ENCODE data around the gene CASS4. TPM values are rescaled to one million over a fixed set of nuclear protein-coding genes. Genes with fewer than 3 reads are reported as not detected.

Gene CASS4
- total RNA-seq, 1 experiment from 2014 or later, result not detected

- Histone ChIP-seq H3K18ac (ENCODE audit: insufficient read length, low read depth, low read length) (no peak overlapping the region), H3K9me3 (ENCODE audit: control insufficient read depth, low read depth, low read length) (no peaks in the 10 kb centered on the region), H2AK5ac (ENCODE audit: insufficient read length, low read length) (no peak overlapping the region), H3K4ac (ENCODE audit: low read depth, low read length) (no peak overlapping the region), H2BK15ac (ENCODE audit: low read depth, low read length) (no peak overlapping the region), H2AFZ (ENCODE audit: low read length) (no peak overlapping the region), H4K8ac (replicated peaks; ENCODE audit: insufficient read length, low read depth, low read length) (no peak overlapping the region), H4K91ac (ENCODE audit: insufficient read length, low read depth, low read length) (no peak overlapping the region), H3K23ac (ENCODE audit: insufficient read length, low read depth, low read length) (no peak overlapping the region), H3K27ac (ENCODE audit: insufficient read length, low read depth, low read length) (no peak overlapping the region), H3K27me3 (ENCODE audit: insufficient read depth, low read length) (no peaks in the 10 kb centered on the region), H3K23me2 (ENCODE audit: insufficient read length, low read depth, low read length, poor library complexity, severe bottlenecking) (no peaks in the 10 kb centered on the region), H3K4me1 (ENCODE audit: insufficient read depth, low read length) (no peaks in the 10 kb centered on the region), H2BK5ac (ENCODE audit: insufficient read length, low read length) (no peak overlapping the region), H2BK12ac (ENCODE audit: insufficient read length, low read depth, low read length) (no peak overlapping the region), H4K5ac (ENCODE audit: insufficient read length, low read depth, low read length) (no peak overlapping the region), H4K20me1 (ENCODE audit: control insufficient read depth, insufficient read depth, insufficient read length) (no peaks in the 10 kb centered on the region), H3K79me2 (ENCODE audit: insufficient read depth, low read length) (peaks cover 3% of the 10 kb centered on the region; the same call in 1 of the 2 replicates), H3K56ac (ENCODE audit: insufficient read length, low read depth, low read length) (no peak overlapping the region), H3T11ph (ENCODE audit: low read length) (no peak overlapping the region), H3K14ac (ENCODE audit: insufficient read depth, low read length) (no peak overlapping the region), H3K4me2 (ENCODE audit: insufficient read depth, insufficient read length, low read length) (no peak overlapping the region), H2BK120ac (ENCODE audit: low read depth, low read length, poor library complexity, severe bottlenecking) (no peak overlapping the region), H3K9ac (ENCODE audit: extremely low read depth, insufficient read length, low read length) (no peak overlapping the region), H2BK20ac (ENCODE audit: low read depth, low read length, poor library complexity, severe bottlenecking) (no peak overlapping the region), H3K79me1 (ENCODE audit: insufficient read depth, low read depth, low read length, poor library complexity, severe bottlenecking) (peaks cover 16% of the 10 kb centered on the region)
- no peaks in the 10 kb centered on the region for H3K9me3 Mint-ChIP-seq
- no peak overlapping the region for H3K4me3 Mint-ChIP-seq
- H3K36me3 Mint-ChIP-seq (ENCODE audit: insufficient read depth in 1 of 3, low read depth in 3 of 3), result peaks cover 61 to 89% (median 85%) of the 10 kb centered on the region in 3 experiments
- no peak overlapping the region for H3K27ac Mint-ChIP-seq
- no peak for DNase-seq
- no peaks in the 10 kb centered on the region for H3K27me3 Mint-ChIP-seq (ENCODE audit: low read depth)
- WGBS (ENCODE audit: extremely low coverage, insufficient read length, low lambda C conversion rate), result no CpG with 5 or more reads among the region's 3 CpGs
- TF ChIP-seq CTCF (conservative IDR thresholded peaks at IDR 0.05), result no peak
- peaks cover 3 to 7% of the 10 kb centered on the region in 2 experiments; a peak in 2 of 4 replicates for H3K4me1 Mint-ChIP-seq
These were observed 33.7 kb upstream of the CASS4 start for GRCh38 chr20:56378386-56378785.
